Measurements from ENCODE around the gene SCAI. TPM values are rescaled to one million over a fixed set of nuclear protein-coding genes. Genes with fewer than 3 reads are reported as not detected.
"Not testable (repeated sequence)": the region's sequence is repeated elsewhere in the genome, so short reads cannot be mapped to it uniquely, and the experiment has no call there.

The SCAI gene
- total and polyA plus RNA-seq, 9 of the 15 experiments (the other 6 are each of a cell fraction or from before 2014, with no cell fraction given) = 0.70 to 12.4 (median 4.2) TPM

DNA sequence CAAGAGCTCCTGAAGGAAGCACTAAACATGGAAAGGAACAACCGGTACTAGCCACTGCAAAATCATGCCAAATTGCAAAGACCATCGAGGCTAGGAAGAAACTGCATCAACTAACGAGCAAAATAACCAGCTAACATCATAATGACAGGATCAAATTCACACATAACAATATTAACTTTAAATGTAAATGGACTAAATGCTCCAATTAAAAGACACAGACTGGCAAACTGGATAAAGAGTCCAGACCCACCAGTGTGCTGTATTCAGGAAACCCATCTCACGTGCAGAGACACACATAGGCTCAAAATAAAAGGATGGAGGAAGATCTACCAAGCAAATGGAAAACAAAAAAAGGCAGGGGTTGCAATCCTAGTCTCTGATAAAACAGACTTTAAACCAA is 131.3 kb downstream of the SCAI start:
- H3K9me1 ChIP-seq (ENCODE audit: control insufficient read depth, insufficient read depth, low read length); ATAC-seq; BruUV-seq (replicated peaks); H3K27me3 ChIP-seq (ENCODE audit: control insufficient read depth in 2 of 2, insufficient read depth in 2 of 2, low read length in 2 of 2); FAIRE-seq; H3K4me2 ChIP-seq (ENCODE audit: insufficient read depth, low read length); intact Hi-C loops (cut with micrococcal nuclease); H2AFZ ChIP-seq (ENCODE audit: low read depth, low read length); H3K4me3 ChIP-seq; H3K9me3 ChIP-seq (replicated peaks; ENCODE audit: control insufficient read depth, insufficient read depth, low read depth, low read length); H3K4me1 ChIP-seq (replicated peaks in 1 of 2; ENCODE audit: control insufficient read depth in 2 of 2, insufficient read depth in 2 of 2, low read length in 2 of 2); POLR2A ChIA-PET; in situ Hi-C loops (cut with MboI); H3K9ac ChIP-seq (ENCODE audit: insufficient read depth in 1 of 2, low read depth in 2 of 2, low read length in 2 of 2); H3K27ac ChIP-seq (ENCODE audit: extremely low read depth, low read depth, low read length); H4K20me1 ChIP-seq (replicated peaks; ENCODE audit: control insufficient read depth, insufficient read depth, low read length); H3K36me3 ChIP-seq (ENCODE audit: control insufficient read depth, insufficient read depth, low read length); H3K79me2 ChIP-seq (ENCODE audit: control insufficient read depth, insufficient read depth, low read length); CTCF ChIA-PET (ENCODE audit: low intra/inter-chr PET ratio); DNase-seq (ENCODE audit: extremely low read depth in 1 of 4, low spot score in 3 of 4): not testable (repeated sequence)
- WGBS (ENCODE audit: insufficient coverage, low coverage, missing lambda C conversion rate) = no CpG with 5 or more reads among the region's 4 CpGs
- TF ChIP-seq ZNF507 (tag; conservative IDR thresholded peaks at IDR 0.05) = peak; percentile 93

DNA sequence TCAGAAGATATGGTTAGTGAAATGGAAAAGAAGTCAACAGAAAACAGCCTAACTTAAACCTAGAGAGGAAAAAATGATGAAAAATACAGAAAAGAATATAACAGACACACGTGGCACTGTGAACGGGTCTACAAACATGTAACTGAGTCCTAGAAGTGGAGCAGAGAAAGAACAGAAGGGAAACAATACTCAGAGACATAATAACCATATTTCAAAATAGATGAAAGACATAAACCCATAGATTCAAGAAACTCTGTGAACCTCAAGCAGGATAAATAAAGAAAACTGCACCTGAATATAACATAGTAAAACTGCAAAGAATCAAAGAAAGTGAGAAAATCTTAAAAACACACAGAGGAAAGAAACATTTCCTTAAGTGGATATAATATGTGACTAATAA is 134.7 kb downstream of the SCAI start:
- H3K36me3 ChIP-seq (ENCODE audit: control insufficient read depth, insufficient read depth, low read length) = peaks cover 4% of the 10 kb centered on the region; the same call in 1 of the 3 replicates
- no peak for TF ChIP-seq SETDB1 (IDR thresholded peaks at IDR 0.05; ENCODE audit: low read length)
- no peak for TF ChIP-seq ZNF766 (CRISPR knock-in tag; conservative IDR thresholded peaks at IDR 0.05)
- no peak for TF ChIP-seq FOXJ3 (CRISPR knock-in tag; IDR thresholded peaks at IDR 0.05)
- TF ChIP-seq ETV5 (CRISPR knock-in tag; IDR thresholded peaks at IDR 0.05; ENCODE audit: low read depth) = no peak
- no peak for TF ChIP-seq POLR2AphosphoS5 (IDR thresholded peaks at IDR 0.05; ENCODE audit: control insufficient read depth, insufficient read depth, low read depth, low read length)
- TF ChIP-seq, protein P1, sequence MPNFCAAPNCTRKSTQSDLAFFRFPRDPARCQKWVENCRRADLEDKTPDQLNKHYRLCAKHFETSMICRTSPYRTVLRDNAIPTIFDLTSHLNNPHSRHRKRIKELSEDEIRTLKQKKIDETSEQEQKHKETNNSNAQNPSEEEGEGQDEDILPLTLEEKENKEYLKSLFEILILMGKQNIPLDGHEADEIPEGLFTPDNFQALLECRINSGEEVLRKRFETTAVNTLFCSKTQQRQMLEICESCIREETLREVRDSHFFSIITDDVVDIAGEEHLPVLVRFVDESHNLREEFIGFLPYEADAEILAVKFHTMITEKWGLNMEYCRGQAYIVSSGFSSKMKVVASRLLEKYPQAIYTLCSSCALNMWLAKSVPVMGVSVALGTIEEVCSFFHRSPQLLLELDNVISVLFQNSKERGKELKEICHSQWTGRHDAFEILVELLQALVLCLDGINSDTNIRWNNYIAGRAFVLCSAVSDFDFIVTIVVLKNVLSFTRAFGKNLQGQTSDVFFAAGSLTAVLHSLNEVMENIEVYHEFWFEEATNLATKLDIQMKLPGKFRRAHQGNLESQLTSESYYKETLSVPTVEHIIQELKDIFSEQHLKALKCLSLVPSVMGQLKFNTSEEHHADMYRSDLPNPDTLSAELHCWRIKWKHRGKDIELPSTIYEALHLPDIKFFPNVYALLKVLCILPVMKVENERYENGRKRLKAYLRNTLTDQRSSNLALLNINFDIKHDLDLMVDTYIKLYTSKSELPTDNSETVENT (CRISPR knock-in tag; IDR thresholded peaks at IDR 0.05) = no peak
- no peak for TF ChIP-seq MAFK (IDR thresholded peaks at IDR 0.05; ENCODE audit: low read length)
- TF ChIP-seq, protein P2, sequence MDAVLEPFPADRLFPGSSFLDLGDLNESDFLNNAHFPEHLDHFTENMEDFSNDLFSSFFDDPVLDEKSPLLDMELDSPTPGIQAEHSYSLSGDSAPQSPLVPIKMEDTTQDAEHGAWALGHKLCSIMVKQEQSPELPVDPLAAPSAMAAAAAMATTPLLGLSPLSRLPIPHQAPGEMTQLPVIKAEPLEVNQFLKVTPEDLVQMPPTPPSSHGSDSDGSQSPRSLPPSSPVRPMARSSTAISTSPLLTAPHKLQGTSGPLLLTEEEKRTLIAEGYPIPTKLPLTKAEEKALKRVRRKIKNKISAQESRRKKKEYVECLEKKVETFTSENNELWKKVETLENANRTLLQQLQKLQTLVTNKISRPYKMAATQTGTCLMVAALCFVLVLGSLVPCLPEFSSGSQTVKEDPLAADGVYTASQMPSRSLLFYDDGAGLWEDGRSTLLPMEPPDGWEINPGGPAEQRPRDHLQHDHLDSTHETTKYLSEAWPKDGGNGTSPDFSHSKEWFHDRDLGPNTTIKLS (IDR thresholded peaks at IDR 0.05; ENCODE audit: borderline replicate concordance, low read depth) = no peak
- TF ChIP-seq, protein P3, sequence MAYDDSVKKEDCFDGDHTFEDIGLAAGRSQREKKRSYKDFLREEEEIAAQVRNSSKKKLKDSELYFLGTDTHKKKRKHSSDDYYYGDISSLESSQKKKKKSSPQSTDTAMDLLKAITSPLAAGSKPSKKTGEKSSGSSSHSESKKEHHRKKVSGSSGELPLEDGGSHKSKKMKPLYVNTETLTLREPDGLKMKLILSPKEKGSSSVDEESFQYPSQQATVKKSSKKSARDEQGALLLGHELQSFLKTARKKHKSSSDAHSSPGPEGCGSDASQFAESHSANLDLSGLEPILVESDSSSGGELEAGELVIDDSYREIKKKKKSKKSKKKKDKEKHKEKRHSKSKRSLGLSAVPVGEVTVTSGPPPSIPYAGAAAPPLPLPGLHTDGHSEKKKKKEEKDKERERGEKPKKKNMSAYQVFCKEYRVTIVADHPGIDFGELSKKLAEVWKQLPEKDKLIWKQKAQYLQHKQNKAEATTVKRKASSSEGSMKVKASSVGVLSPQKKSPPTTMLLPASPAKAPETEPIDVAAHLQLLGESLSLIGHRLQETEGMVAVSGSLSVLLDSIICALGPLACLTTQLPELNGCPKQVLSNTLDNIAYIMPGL (CRISPR knock-in tag; IDR thresholded peaks at IDR 0.05) = no peak
- TF ChIP-seq FOXJ2 (tag; IDR thresholded peaks at IDR 0.05) = no peak
- TF ChIP-seq TFAM (CRISPR knock-in tag; conservative IDR thresholded peaks at IDR 0.05) = no peak

More for the DNA sequence above, 134.7 kb downstream of the SCAI start:
- no peaks in the 10 kb centered on the region for H3K79me2 ChIP-seq (ENCODE audit: control insufficient read depth, insufficient read depth, low read length)
- 72% methylated on average over 2 of the region's 2 CpGs for WGBS (ENCODE audit: insufficient coverage, low coverage, missing lambda C conversion rate)
- no peaks in the 10 kb centered on the region for H3K4me1 ChIP-seq (replicated peaks in 1 of 2; ENCODE audit: control insufficient read depth in 2 of 2, insufficient read depth in 2 of 2, low read length in 2 of 2)
- ATAC-seq (no peak), FAIRE-seq (no peak), DNase-seq (ENCODE audit: extremely low read depth in 1 of 4, low spot score in 3 of 4) (no peak)
- no peaks in the 10 kb centered on the region for H4K20me1 ChIP-seq (replicated peaks; ENCODE audit: control insufficient read depth, insufficient read depth, low read length)
- no peaks in the 10 kb centered on the region for H3K9me1 ChIP-seq (ENCODE audit: control insufficient read depth, insufficient read depth, low read length)
- in situ Hi-C loops (cut with MboI) = no loop called here
- no peak overlapping the region for H2AFZ ChIP-seq (ENCODE audit: low read depth, low read length)
- no TSS peak for BruUV-seq (replicated peaks)
- no peak overlapping the region for H3K9ac ChIP-seq (ENCODE audit: insufficient read depth in 1 of 2, low read depth in 2 of 2, low read length in 2 of 2)
- intact Hi-C loops (cut with micrococcal nuclease) = no loop called here
- H3K9me3 ChIP-seq (replicated peaks; ENCODE audit: control insufficient read depth, insufficient read depth, low read depth, low read length) = no peaks in the 10 kb centered on the region
- H3K4me3 ChIP-seq = no peak overlapping the region
- H3K27me3 ChIP-seq (ENCODE audit: control insufficient read depth in 2 of 2, insufficient read depth in 2 of 2, low read length in 2 of 2) = no peaks in the 10 kb centered on the region
- ChIA-PET POLR2A (no interaction called here), CTCF (ENCODE audit: low intra/inter-chr PET ratio) (no interaction called here)
- H3K4me2 ChIP-seq (ENCODE audit: insufficient read depth, low read length) = no peak overlapping the region
- no peak overlapping the region for H3K27ac ChIP-seq (ENCODE audit: extremely low read depth, low read depth, low read length)

Data from K562 (cell line).